ENCODE measurements around the gene SMURF1. TPM values are rescaled to one million over a fixed set of nuclear protein-coding genes. Genes with fewer than 3 reads are reported as not detected.
A peak's percentile ranks its signal among the peaks of the same experiment; 100 is the strongest.

Gene SMURF1
- total RNA-seq, 1 experiment from 2014 or later: 15.9 TPM

- DNase-seq (ENCODE audit: low read depth): peak; percentile 84
These were observed 1.8 kb downstream of the SMURF1 start for GRCh38 chr7:99141841-99142726.

DNA sequence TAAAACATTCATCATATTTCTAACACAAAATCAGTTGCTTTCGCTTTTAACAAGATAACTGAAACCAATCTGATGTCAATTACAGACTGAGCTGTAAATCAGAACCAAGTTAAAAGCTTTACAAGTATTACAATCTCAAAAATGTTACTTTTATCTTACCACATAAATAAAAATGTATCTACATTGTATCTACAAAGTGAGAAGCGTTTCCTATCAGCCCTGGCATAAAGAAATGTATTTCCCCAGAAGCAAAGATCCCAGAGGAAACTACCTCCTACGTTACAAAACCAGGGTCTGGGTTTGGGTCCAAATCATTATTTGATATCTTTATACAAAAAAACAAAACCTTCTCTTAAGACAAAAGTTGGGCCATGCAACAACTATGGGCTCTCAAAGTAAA is 2.6 kb downstream of the SMURF1 start:
- no peak for DNase-seq (ENCODE audit: low read depth)

GRCh38 chr7:99140813-99141212 is 3.1 kb downstream of the SMURF1 start:
- no peak for DNase-seq (ENCODE audit: low read depth)

DNA sequence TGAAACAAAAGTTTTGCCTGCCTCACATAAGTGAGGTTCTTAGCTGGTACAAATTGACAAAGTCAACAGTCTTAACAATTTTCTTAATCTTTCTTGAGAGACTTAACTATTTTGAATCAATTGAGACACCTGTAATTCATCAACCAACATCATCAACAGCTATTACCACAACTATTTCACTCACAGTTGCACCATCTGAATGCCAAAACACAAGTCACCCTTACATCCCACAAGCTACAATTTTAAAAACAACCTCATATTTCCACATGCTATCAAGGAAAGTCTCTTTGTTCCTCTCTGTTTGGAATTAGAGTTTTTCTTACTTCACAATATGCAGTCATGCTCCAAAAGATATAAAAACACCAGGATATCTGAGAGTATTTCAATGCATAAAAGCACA is 4.9 kb downstream of the SMURF1 start:
- no peak for DNase-seq (ENCODE audit: low read depth)

GRCh38 chr7:99137411-99138180 is 6.3 kb downstream of the SMURF1 start:
- peak; percentile 78 for DNase-seq (ENCODE audit: low read depth)

- no peak for DNase-seq (ENCODE audit: low read depth)
These were observed 8.0 kb downstream of the SMURF1 start for GRCh38 chr7:99135938-99136337.

DNA sequence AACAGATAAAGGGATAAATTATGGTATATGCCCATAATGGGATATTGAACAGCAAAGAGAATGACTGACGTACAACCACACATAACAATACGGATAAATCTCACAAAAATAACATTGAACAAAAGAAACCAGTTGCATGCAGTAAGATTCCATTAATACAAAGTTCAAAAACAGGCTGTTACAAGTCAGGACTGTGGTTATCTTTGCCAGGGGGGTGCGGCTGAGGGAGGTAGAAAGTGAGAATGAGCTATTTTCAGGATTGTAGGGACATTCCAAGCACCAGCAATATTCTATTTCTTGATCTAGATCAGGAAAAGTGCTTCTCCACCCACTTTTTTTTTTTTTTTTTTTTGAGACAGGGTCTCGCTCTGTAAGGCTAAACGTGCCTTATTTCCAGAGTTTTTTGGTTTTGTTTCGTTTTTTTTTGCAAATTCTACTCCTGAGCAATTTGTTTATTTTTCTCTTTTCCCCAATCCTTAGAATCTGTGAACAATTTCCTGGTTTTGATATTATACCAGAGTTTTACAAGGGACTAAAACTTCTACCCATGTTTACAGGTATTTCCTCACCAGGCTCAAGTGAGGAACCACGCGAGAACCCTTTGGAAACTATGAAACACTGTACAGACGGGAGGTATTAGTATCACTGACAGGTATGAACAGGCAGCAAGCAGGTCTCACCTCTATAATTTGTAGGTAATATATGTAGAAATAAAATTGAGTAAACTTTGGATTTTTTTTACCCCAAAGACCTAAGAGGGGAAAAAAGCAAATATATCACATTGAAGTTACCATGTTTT is 9.9 kb downstream of the SMURF1 start:
- DNase-seq (ENCODE audit: low read depth): no peak

DNA sequence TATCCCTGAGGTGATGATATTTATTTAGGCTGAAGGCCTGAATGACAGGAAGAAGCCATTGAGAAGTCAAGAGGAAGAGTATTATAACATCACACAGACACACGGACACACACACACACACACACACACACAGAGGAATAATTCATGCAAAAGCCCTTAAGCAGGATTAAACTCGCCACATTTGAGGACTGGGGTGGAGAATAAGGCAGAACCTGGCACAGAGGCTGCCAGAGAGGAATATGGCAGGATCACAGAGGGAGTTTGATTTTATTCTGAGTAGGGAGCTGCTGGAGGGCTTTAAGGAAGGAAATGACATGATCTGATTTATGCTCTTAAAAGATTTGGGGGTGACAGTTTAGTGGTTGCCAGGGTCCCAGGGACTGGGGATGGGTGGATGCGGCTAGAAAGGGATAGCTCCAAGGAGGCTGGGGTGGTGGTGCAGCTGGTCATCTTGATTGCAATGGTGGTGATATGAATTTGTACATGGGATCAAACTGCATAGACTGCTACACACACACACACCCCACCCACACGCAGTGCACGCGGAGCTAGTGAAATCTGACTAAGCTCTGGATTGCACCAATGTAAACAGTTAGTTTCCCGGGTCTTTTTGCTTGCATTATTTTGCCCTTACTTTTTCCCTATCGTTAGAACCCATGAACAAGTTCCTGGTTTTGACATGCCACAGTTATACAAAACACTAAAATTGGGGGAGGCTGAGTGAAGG is 11.2 kb downstream of the SMURF1 start:
- no peak for DNase-seq (ENCODE audit: low read depth)

DNA sequence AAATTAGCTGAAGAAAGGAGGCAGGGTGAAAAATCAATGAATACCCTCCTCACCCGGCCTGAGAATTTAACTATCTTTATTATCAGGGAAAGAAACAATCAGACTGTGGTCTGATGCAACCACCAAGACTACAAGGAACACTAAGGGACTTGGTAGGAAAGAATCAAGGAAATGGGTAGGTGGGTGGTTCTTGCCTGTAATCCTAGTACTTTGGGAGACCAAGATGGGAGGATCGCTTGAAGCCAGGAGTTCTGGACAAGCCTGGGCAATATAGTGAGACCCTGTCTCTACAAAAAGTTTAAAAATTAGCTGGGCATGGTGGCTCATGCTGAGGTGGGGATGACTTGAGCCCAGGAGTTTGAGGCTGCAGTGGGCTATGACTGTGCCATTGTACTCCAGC is 12.6 kb downstream of the SMURF1 start:
- no peak for DNase-seq (ENCODE audit: low read depth)

GRCh38 chr7:99129536-99129935 is 14.4 kb downstream of the SMURF1 start:
- DNase-seq (ENCODE audit: low read depth): no peak

GRCh38 chr7:99129001-99129400 is 14.9 kb downstream of the SMURF1 start:
- DNase-seq (ENCODE audit: low read depth): no peak

DNA sequence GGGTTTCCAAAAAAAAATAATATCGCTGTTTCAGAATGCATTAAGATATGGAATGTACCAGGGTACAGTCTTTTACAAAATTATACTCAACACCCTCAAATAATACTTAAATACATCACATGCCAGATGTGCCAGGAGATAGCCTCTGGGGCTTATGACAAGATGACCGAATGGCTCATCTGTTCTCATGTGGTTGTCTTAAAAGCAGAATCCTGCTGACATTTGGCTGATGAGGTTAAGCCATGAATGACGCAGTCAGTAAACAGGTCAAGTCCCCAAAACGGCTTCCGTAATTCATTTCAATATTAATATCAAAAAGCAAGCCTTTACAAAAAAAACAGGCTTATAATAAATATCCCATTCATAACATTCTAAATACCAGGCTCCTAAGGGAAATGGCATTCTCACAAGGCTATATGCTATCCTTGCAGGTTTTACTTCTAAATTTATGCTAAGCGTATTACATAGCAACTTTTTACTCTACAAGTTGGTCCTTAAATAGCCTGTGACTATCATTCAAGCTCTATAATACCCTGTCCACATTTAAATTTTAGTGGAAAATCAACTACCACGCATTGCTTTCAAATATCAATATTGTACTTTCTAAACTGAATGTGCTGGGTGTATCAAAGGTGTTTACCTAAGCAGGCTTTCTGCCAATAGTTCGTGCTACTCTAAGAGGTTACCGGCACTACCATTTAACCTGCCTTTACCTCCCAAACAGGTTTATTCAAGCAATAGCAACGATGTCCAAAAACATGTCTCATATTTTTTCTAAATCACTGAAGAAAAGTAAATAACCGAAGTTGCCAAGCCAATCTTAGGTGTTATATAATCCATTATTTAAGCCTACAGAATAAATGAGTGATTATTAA is 15.6 kb downstream of the SMURF1 start:
- DNase-seq (ENCODE audit: low read depth): peak; percentile 82

DNA sequence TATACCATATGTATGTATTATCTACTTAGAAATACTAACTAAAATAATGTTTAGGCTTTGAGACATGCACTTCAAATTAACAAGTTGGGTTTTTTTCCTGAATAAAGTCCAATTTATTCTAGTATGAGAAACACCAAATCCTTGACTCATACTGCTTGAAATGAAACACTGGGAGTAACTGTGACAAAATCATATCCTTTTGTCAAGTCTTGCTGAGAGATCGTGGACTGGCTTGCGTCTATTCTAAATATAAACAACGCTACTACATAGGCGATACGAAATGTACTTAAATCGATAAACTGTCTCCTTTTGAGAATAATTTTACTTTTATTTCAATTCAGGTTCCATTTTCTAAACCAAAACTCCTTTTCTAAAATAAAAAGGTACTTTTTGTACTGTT is 16.3 kb downstream of the SMURF1 start:
- DNase-seq (ENCODE audit: low read depth): peak; percentile 50

- DNase-seq (ENCODE audit: low read depth): no peak
These were observed 16.9 kb downstream of the SMURF1 start for GRCh38 chr7:99126921-99127553.

- no peak for DNase-seq (ENCODE audit: low read depth)
These were observed 18.4 kb downstream of the SMURF1 start for GRCh38 chr7:99125505-99125865.

- no peak for DNase-seq (ENCODE audit: low read depth)
These were observed 19.0 kb downstream of the SMURF1 start for GRCh38 chr7:99124751-99125504.

DNA sequence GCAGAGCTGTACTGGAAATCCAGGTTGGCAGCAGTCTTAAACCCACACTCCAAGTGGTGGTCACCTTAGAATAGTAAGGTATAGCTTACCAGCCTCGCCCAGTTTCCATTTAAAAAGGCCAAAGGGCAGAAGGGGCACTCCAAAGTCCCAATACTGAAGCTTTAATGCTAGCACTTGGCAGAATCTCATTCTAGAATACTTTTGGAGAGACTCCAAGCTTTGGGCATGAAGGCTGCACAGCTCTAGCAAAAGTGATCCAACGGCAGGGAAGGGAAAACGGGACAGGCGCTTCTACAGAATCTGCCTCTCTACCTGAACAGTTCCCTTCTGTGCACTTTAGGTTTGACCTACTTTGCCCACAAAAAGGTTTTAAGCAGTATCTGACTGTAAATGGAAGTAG is 19.7 kb downstream of the SMURF1 start:
- no peak for DNase-seq (ENCODE audit: low read depth)

GRCh38 chr7:99123571-99124033 is 20.3 kb downstream of the SMURF1 start:
- DNase-seq (ENCODE audit: low read depth): no peak

DNA sequence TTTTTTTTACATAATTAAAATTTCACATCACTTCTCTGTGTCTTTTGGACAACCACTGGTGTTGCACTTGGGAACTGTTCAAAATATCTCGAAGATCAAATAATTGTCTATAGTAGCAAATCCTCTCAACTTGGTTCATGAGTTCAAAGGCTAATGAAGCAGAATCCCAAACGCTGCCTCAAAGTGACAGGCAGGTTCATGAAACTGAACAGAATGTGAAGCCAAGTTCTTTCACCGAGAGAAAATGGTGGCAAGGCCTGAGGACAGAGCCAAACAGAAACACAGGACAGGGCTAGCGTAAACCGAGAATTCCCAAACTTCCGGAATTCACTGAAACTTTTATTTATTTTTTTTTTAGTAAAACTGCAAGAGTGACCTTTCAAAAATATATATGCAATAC is 21.1 kb downstream of the SMURF1 start:
- DNase-seq (ENCODE audit: low read depth): no peak

All from RPMI7951 (cell line).